Sigmoid colon (tissue), 4 donors: ENCODE results near the gene NUDT1.

Experiments used
- CTCF ChIP-seq, 4 experiments: fragments of 450-650 bp in 3 of 4; fragments of 200-600 bp in 1 of 4; IDR thresholded peaks; one replicate each; pipeline ENCODE4 v1.5.1; 2016 to 2019; ENCODE audit warnings: antibody characterized with exemption in 4 of 4, mild to moderate bottlenecking in 3 of 4, moderate library complexity in 2 of 4
- EP300 ChIP-seq, 4 donors: sonication (generic); formaldehyde crosslinking; IDR thresholded peaks; one replicate each; pipeline ENCODE4 v1.6.1; 2017; ENCODE audit warnings: antibody characterized with exemption in 4 of 4
- POLR2A ChIP-seq, 2 donors: fragments of 450-650 bp; IDR thresholded peaks; one replicate each; pipeline ENCODE4 v1.6.1; 2016; ENCODE audit warnings: antibody characterized with exemption in 2 of 2, mild to moderate bottlenecking in 2 of 2, moderate library complexity in 2 of 2
- POLR2AphosphoS5 ChIP-seq, 4 donors: sonication (generic); formaldehyde crosslinking; IDR thresholded peaks; one replicate each; pipeline ENCODE4 v1.6.1; 2017; ENCODE audit warnings: antibody characterized with exemption in 4 of 4

GRCh38 chr7:2193575-2194305 lies 48.3 kb upstream of the NUDT1 start:
- TF ChIP-seq CTCF (IDR thresholded peaks at IDR 0.05) = no peak
- TF ChIP-seq POLR2A (IDR thresholded peaks at IDR 0.05) = no peak
- TF ChIP-seq POLR2AphosphoS5 (IDR thresholded peaks at IDR 0.05) = no peak
- no peak for TF ChIP-seq EP300 (IDR thresholded peaks at IDR 0.05)
